ENCODE results near the gene NIM1K.

NIM1K gene

DNA sequence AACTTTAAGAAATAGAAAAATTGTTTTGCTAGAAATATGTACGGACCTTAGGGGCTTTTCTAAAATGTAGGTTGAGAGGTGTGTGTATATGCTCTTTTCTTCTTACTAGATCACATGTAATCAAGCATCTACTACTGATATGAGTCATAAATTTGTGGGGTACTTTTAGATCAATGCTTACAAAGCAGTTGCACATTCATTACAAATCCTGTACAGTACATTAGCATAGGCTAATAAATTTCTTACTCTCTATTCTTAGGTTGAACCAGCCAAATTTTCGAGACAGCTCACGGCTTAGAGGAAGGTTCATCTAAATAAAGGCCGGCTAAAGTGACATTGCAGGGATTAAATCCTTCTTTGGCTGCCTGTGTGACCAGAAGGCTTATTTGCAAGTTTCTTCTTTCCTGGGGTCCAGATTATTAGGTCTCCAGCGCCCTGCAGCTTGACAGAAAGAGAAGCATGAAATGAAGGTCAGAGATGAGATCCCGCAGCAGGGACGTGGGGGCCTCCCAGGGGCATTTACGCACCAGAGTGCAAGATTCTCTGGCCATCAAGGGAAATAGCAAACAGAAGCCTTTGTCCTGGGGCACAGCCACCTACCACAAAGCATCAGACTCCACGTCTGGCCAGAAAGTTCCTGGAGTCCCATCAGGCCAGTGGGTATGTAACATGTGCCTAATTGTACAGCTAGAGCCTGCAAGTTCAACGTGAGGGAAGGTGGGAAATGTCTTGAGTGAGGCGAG lies 53.0 kb downstream of the NIM1K start:
- H4K12ac ChIP-seq (ENCODE audit: low read depth, low read length) = no peak overlapping the region
- H2BK12ac ChIP-seq (ENCODE audit: low read length) = no peak overlapping the region
- H3K4me3 ChIP-seq (ENCODE audit: low read depth, low read length) = no peak overlapping the region
- no CpG with 5 or more reads among the region's 11 CpGs for WGBS (ENCODE audit: extremely low coverage, insufficient coverage, insufficient read length)
- H3K9me3 ChIP-seq (ENCODE audit: insufficient read depth, low read depth, low read length) = no peaks in the 10 kb centered on the region
- no peak overlapping the region for H3K4me2 ChIP-seq (ENCODE audit: low read length)
- no peak overlapping the region for H3K27ac ChIP-seq (ENCODE audit: low read depth, low read length)
- H2AFZ ChIP-seq (ENCODE audit: insufficient read depth, low read length, poor library complexity) = no peak overlapping the region
- no peaks in the 10 kb centered on the region for H3K79me2 ChIP-seq (ENCODE audit: control insufficient read depth, insufficient read depth, low read length, poor library complexity)
- no peak overlapping the region for H3K9ac ChIP-seq (ENCODE audit: low read length)
- no peaks in the 10 kb centered on the region for H3K4me1 ChIP-seq (ENCODE audit: control insufficient read depth in 1 of 2, insufficient read depth in 2 of 2, low read length in 2 of 2)
- H4K8ac ChIP-seq (ENCODE audit: low read depth, low read length) = no peak overlapping the region
- no peaks in the 10 kb centered on the region for H3K36me3 ChIP-seq (ENCODE audit: control insufficient read depth in 1 of 2, insufficient read depth in 2 of 2, low read length in 2 of 2)
- H2BK120ac ChIP-seq (ENCODE audit: insufficient read depth, low read length, poor library complexity) = no peak overlapping the region
- H3K79me1 ChIP-seq (ENCODE audit: low read length) = no peaks in the 10 kb centered on the region
- no peak overlapping the region for H2BK5ac ChIP-seq (ENCODE audit: low read depth, low read length, poor library complexity)
- no peak overlapping the region for H3K4ac ChIP-seq (ENCODE audit: low read depth, low read length)
- no peak overlapping the region for H4K91ac ChIP-seq (ENCODE audit: low read depth, low read length)
- H3K27me3 ChIP-seq (ENCODE audit: insufficient read depth, low read length) = no peaks in the 10 kb centered on the region
- DNase-seq = no peak
- no peak overlapping the region for H2AK5ac ChIP-seq (ENCODE audit: low read length)
- H3K23ac ChIP-seq (ENCODE audit: low read length) = no peak overlapping the region
- no peak overlapping the region for H3K18ac ChIP-seq (ENCODE audit: low read length)
- H3K14ac ChIP-seq (ENCODE audit: low read length) = no peak overlapping the region

DNA sequence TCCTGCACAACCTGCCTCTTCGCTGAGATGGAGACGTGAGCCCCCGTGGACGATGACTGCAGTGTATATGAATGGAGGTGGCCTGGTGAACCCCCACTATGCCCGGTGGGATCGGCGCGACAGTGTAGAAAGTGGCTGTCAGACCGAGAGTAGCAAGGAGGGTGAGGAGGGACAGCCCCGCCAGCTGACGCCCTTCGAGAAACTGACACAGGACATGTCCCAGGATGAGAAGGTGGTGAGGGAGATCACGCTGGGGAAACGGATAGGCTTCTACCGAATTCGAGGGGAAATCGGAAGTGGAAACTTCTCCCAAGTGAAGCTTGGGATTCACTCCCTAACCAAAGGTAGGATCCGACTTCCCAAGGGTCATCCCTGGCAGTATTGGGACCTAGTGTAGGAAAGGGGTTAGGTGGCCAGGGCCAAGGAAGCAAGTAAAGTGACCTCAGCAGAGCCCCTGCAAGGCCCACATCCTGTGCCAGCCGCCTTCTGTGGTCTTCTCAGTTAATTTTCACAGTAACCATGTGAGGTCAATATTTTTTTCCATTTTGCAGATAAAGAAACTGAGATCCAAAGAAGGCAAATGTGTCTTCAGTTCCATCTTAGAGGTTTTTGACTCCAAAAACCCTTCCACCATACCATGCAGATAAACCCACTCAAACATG lies 53.8 kb downstream of the NIM1K start:
- DNase-seq = no peak
- H3K79me2 ChIP-seq (ENCODE audit: control insufficient read depth, insufficient read depth, low read length, poor library complexity) = no peaks in the 10 kb centered on the region

DNA sequence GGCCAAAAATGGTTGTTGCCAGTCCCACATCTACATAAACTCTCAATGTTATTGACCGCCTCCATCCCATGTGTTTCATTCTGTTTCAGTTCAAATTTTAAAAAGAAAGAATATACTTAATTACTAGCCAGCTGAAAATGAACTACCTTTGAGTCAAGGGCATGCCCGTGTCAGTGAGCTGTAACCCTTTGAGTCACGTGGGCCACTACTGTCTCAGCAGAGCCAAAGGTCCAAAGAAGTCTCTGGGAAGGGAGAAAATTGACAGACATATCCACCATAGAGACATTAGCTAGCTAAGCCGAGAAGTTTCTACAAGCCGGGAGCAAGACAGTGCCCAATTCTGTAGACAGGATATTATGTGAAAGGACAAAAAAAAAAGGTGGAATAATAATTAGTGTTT lies 59.7 kb downstream of the NIM1K start:
- Histone ChIP-seq H3K18ac (ENCODE audit: low read length) (no peak overlapping the region), H3K14ac (ENCODE audit: low read length) (no peak overlapping the region), H4K91ac (ENCODE audit: low read depth, low read length) (no peak overlapping the region), H4K8ac (ENCODE audit: low read depth, low read length) (no peak overlapping the region), H2AFZ (ENCODE audit: insufficient read depth, low read length, poor library complexity) (no peak overlapping the region), H3K79me2 (ENCODE audit: control insufficient read depth, insufficient read depth, low read length, poor library complexity) (no peaks in the 10 kb centered on the region), H2AK5ac (ENCODE audit: low read length) (no peak overlapping the region), H3K9ac (ENCODE audit: low read length) (no peak overlapping the region), H3K4me1 (ENCODE audit: control insufficient read depth in 1 of 2, insufficient read depth in 2 of 2, low read length in 2 of 2) (no peaks in the 10 kb centered on the region), H3K36me3 (ENCODE audit: control insufficient read depth in 1 of 2, insufficient read depth in 2 of 2, low read length in 2 of 2) (no peaks in the 10 kb centered on the region), H4K12ac (ENCODE audit: low read depth, low read length) (no peak overlapping the region), H3K4ac (ENCODE audit: low read depth, low read length) (no peak overlapping the region), H3K79me1 (ENCODE audit: low read length) (no peaks in the 10 kb centered on the region), H3K9me3 (ENCODE audit: insufficient read depth, low read depth, low read length) (no peaks in the 10 kb centered on the region), H3K23ac (ENCODE audit: low read length) (no peak overlapping the region), H3K27ac (ENCODE audit: low read depth, low read length) (no peak overlapping the region), H2BK5ac (ENCODE audit: low read depth, low read length, poor library complexity) (no peak overlapping the region), H3K4me3 (ENCODE audit: low read depth, low read length) (no peak overlapping the region), H2BK120ac (ENCODE audit: insufficient read depth, low read length, poor library complexity) (no peak overlapping the region), H3K27me3 (ENCODE audit: insufficient read depth, low read length) (no peaks in the 10 kb centered on the region), H2BK12ac (ENCODE audit: low read length) (no peak overlapping the region), H3K4me2 (ENCODE audit: low read length) (no peak overlapping the region)
- WGBS (ENCODE audit: extremely low coverage, insufficient coverage, insufficient read length) = no CpG with 5 or more reads among the region's 5 CpGs
- DNase-seq = no peak

More for the DNA sequence above, 53.8 kb downstream of the NIM1K start:
- Histone ChIP-seq H2BK120ac (ENCODE audit: insufficient read depth, low read length, poor library complexity) (no peak overlapping the region), H4K12ac (ENCODE audit: low read depth, low read length) (no peak overlapping the region), H2BK5ac (ENCODE audit: low read depth, low read length, poor library complexity) (no peak overlapping the region), H3K27me3 (ENCODE audit: insufficient read depth, low read length) (no peaks in the 10 kb centered on the region), H2AK5ac (ENCODE audit: low read length) (no peak overlapping the region), H3K18ac (ENCODE audit: low read length) (no peak overlapping the region), H3K23ac (ENCODE audit: low read length) (no peak overlapping the region), H3K9ac (ENCODE audit: low read length) (no peak overlapping the region), H3K14ac (ENCODE audit: low read length) (no peak overlapping the region), H3K27ac (ENCODE audit: low read depth, low read length) (no peak overlapping the region), H3K36me3 (ENCODE audit: control insufficient read depth in 1 of 2, insufficient read depth in 2 of 2, low read length in 2 of 2) (no peaks in the 10 kb centered on the region), H4K91ac (ENCODE audit: low read depth, low read length) (no peak overlapping the region), H4K8ac (ENCODE audit: low read depth, low read length) (no peak overlapping the region), H3K4me2 (ENCODE audit: low read length) (no peak overlapping the region), H3K4ac (ENCODE audit: low read depth, low read length) (no peak overlapping the region), H2AFZ (ENCODE audit: insufficient read depth, low read length, poor library complexity) (no peak overlapping the region), H3K4me3 (ENCODE audit: low read depth, low read length) (no peak overlapping the region), H3K79me1 (ENCODE audit: low read length) (no peaks in the 10 kb centered on the region), H3K9me3 (ENCODE audit: insufficient read depth, low read depth, low read length) (no peaks in the 10 kb centered on the region), H2BK12ac (ENCODE audit: low read length) (no peak overlapping the region), H3K4me1 (ENCODE audit: control insufficient read depth in 1 of 2, insufficient read depth in 2 of 2, low read length in 2 of 2) (no peaks in the 10 kb centered on the region)
- WGBS (ENCODE audit: extremely low coverage, insufficient coverage, insufficient read length) = no CpG with 5 or more reads among the region's 19 CpGs

DNA sequence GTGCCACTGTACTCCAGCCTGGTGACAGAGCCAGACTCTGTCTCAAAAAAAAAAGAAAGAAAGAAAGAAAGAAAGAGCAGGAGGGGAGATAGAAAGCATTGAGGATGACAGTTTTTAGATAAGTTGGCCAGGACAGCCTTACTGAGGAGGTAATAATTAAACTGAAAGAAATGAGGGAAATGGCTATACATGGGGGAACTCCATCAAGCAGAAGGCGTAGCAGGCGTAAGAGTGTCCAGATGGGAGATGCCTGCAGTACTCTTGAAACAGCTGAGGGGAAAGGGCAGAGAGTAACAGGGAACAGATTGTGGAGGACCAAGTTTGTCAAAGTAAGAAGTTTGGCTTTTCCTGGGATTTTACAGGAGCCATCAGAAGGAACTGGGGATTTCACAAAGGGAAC lies 63.7 kb downstream of the NIM1K start:
- no peak overlapping the region for H3K9ac ChIP-seq (ENCODE audit: low read length)
- no peak overlapping the region for H3K14ac ChIP-seq (ENCODE audit: low read length)
- no peaks in the 10 kb centered on the region for H3K79me2 ChIP-seq (ENCODE audit: control insufficient read depth, insufficient read depth, low read length, poor library complexity)
- no peak overlapping the region for H4K12ac ChIP-seq (ENCODE audit: low read depth, low read length)
- no peak overlapping the region for H3K4me2 ChIP-seq (ENCODE audit: low read length)
- H3K27ac ChIP-seq (ENCODE audit: low read depth, low read length) = no peak overlapping the region
- no CpG with 5 or more reads among the region's 2 CpGs for WGBS (ENCODE audit: extremely low coverage, insufficient coverage, insufficient read length)
- no peaks in the 10 kb centered on the region for H3K9me3 ChIP-seq (ENCODE audit: insufficient read depth, low read depth, low read length)
- no peak overlapping the region for H4K91ac ChIP-seq (ENCODE audit: low read depth, low read length)
- H3K79me1 ChIP-seq (ENCODE audit: low read length) = no peaks in the 10 kb centered on the region
- H3K4me1 ChIP-seq (ENCODE audit: control insufficient read depth in 1 of 2, insufficient read depth in 2 of 2, low read length in 2 of 2) = no peaks in the 10 kb centered on the region
- no peaks in the 10 kb centered on the region for H3K27me3 ChIP-seq (ENCODE audit: insufficient read depth, low read length)
- no peak overlapping the region for H2BK5ac ChIP-seq (ENCODE audit: low read depth, low read length, poor library complexity)
- no peak overlapping the region for H2AK5ac ChIP-seq (ENCODE audit: low read length)
- no peak overlapping the region for H2BK12ac ChIP-seq (ENCODE audit: low read length)
- H2AFZ ChIP-seq (ENCODE audit: insufficient read depth, low read length, poor library complexity) = no peak overlapping the region
- no peak overlapping the region for H3K4ac ChIP-seq (ENCODE audit: low read depth, low read length)
- H2BK120ac ChIP-seq (ENCODE audit: insufficient read depth, low read length, poor library complexity) = no peak overlapping the region
- no peak overlapping the region for H3K18ac ChIP-seq (ENCODE audit: low read length)
- H4K8ac ChIP-seq (ENCODE audit: low read depth, low read length) = no peak overlapping the region
- no peak for DNase-seq
- no peaks in the 10 kb centered on the region for H3K36me3 ChIP-seq (ENCODE audit: control insufficient read depth in 1 of 2, insufficient read depth in 2 of 2, low read length in 2 of 2)
- no peak overlapping the region for H3K23ac ChIP-seq (ENCODE audit: low read length)
- H3K4me3 ChIP-seq (ENCODE audit: low read depth, low read length) = no peak overlapping the region

Measured in trophoblast cell (in vitro differentiated cells and primary cell).